UCSD-AML1 (cell line): ENCODE measurements around the gene PSMB9.
A peak's percentile ranks its signal among the peaks of the same experiment; 100 is the strongest.
"Not testable (repeated sequence)": the region's sequence is repeated elsewhere in the genome, so short reads cannot be mapped to it uniquely, and the experiment has no call there.

Source experiments
- DNase-seq: peaks from one replicate; lab custom pipeline; 2025; ENCODE audit not compliant: unreplicated experiment; lab: John Stamatoyannopoulos, UW

Gene PSMB9

DNA sequence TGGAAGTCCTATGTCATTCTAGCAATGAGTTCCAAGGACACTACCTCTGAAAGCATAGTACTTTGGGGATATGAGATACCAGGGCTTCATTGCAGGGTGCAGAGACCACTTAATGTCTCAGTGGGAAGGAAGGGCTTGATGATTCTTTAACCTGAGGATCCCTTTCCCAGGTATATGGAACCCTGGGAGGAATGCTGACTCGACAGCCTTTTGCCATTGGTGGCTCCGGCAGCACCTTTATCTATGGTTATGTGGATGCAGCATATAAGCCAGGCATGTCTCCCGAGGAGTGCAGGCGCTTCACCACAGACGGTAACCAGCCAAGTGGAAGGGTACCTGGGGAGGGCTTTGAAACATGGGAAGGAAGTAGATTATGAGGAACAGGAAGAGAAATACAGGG, 4.2 kb downstream of the PSMB9 start:
- DNase-seq: no peak

DNA sequence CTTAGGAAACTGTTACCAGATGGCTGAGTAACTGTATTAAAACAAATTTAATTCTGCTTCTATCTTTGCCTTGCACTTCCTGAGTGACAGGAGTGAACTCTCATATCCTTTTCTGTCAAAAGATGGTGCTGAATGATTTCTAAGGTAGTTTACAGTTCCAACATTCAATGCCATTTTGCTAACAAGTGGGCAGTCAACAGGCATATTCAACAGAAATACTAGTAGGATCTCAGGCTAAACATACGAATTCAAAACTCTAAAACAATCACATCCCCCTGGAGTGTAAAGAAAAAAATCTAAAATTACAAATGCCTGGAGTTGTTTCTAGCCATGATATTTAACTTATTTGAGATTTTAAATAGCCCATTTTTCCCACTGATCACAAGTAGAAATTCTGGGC, 6.7 kb downstream of the PSMB9 start:
- DNase-seq: no peak

DNA sequence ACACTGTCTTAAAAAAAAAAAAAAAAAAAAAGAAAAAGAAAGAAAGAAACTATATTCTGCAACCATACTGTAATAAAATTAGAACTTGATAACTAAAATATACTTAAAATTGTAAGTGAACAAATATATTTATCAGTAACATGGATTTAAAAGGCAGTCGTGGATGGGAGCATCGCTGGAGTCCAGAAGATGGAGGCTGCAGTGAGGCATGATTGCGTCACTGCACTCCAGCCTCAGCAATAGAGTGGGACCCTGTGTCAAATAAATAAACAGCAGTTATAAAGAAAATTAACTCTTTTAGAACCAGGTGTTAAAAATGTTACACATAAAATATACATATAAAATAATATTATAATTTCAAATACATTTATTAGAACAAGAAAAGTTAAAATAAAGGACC, 8.7 kb downstream of the PSMB9 start:
- no peak for DNase-seq

DNA sequence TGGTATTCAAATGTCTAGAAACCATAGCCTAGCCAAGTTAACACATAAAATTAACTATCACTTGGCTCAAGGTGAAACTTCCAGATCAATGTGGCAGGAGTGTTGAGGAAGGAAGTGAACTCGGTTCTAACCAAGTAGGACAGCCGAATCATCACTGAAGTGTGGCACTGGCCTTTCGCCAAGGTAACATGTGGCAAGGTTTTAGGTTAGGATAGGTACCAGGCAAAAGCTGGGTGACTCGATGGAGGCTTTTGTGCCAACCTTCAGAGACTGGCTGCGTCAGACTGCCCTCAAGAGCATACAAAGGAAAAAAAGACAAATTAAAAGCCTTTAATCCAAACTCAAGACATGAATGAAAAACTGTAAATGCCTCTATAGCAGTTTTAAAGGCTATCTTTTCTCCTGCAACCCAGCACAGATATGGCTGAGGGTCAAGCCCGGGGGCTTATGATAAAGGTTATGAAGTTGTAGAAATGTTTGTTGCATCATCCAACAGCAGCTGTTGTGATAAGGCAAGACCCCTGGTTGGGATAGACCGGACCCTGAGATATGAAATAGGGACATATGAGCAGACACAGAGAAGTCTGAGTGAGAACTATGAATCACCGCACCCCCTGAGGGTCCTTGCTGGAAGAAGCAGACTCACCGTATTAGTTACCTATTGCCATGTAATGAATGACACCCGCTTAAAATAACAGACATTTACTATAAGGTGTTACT, 11.9 kb downstream of the PSMB9 start:
- no peak for DNase-seq

DNA sequence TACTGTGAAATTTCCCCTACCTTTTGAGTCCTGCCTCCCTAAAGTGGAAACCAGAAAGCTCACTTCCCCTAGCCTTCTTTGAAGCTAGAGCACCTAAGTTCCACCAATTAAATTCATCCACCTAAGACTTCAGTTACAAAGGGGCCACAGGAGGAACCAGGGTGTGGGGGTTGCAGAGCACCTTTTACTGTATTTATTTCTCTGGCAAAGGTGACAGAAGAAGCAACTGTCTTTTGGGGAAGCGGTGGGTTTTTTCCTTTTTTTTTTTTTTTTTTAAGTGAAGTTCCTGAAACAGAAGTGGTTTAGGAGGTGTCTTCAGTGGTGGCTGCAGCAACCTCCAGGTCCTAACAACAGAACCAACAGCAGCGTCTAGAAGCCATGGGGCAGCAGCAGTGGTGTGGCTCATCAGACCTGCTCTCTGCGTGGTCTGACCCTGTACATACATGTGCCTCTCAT, 13.1 kb downstream of the PSMB9 start:
- DNase-seq: no peak

DNA sequence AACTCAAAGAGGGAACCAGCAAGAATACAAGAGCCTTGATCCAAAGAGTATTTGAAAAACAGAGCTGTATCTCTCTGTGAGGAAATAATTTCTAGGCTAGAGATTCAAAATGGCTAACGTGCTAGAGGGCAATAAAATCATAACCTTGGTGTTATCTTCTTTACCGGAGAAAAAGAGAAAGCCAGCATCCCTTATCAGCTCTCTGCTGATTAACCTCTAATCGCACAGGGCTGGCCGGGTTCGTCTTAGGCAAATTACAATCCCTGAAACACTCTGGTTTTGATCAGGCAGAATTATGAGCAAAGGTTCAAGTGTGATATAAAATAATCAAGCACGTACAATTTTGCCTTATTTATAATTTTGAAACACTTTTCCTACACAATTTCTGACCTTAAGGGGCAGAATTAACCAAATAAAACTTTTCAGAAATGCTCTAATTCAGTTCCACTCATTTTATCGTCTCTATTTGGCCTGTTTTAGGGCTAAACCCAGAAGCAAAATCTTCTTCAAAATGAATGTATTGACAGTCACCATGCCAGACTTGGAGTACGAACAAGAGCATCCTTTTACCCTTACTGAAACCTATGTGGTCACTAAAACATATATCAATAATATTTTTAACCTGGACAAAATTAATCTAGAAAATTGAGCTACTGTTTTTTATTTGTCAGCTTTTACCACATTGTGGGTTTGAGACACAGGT, 13.7 kb downstream of the PSMB9 start:
- DNase-seq: no peak

DNA sequence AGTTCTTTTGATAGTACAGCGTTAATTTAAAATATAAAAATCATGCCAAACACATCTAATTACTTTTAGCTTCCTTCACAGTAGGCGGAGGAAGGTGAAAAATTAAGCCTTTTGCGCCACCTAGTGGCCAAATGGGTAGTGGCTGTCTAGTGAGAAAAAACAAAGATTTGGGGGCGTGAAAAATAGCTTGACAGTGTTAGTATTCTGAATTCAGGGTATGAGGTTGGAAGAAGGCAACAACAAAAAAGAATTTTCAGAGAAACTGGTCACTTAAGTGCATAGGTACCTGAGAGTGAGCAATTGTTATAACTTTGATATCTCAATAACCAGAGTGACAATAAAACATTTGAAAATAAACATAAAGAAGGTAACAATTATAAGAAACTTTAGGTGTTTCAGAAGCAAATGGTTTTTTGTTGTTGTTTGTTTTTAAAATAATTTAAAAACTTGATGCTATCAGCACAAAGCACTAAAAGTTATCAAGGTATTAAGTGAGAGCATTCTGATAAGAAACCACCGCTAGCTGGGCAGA, 14.3 kb downstream of the PSMB9 start:
- DNase-seq: peak; percentile 67

DNA sequence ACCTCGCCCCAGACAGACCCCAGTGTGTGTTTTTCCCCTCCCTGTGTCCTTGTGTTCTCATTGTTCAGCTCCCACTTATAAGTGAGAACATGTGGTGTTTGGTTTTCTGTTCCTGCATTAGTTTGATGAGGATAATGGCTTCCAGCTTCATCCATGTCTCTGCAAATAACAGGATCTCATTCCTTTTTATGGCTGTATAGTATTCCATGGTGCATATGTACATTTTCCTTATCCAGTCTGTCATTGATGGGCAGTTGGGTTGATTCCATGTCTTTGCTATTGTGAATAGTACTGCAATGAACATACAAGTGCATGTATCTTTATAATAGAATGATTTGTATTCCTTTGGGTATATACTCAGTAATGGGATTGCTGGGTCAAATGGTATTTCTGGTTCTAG, 20.0 kb downstream of the PSMB9 start:
- not testable (repeated sequence) for DNase-seq

DNA sequence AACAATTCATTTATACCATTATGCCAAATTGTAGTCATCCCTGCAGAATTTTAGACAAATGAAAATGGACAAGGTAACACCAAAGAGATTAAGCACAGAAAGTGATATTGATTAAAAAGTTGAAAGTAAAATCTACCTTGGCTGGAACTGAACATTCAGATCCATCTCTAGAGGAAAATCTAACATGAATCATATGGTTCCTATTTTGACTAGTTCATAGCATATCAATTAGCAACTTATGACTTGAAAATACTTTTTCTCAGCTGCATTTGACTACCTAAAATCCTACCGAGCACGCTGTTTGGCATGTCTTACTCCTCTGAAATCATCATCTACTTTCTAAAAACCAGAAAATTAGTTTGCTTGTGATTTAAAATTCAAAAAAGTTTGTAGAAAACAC, 22.6 kb downstream of the PSMB9 start:
- DNase-seq: no peak

DNA sequence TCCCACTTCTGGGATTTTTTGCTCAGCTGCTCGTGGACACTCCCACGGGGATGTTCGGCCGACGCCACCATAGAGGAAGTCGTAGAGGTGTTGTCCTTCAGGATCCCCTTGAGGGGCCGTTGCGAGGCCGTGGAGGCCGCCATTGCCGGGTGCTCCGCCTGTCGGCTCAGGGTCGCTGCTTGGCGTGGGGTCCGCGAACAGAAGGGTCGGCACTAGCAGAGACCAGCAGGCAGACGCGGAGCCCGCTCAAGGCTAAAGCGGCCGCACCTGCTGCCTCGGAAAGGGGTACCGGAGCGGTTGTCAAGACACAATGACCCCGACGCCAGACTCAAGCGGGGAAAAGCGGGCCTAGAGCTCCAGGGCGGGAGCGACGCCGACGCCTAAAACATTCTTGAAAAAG, 25.7 kb downstream of the PSMB9 start:
- no peak for DNase-seq

DNA sequence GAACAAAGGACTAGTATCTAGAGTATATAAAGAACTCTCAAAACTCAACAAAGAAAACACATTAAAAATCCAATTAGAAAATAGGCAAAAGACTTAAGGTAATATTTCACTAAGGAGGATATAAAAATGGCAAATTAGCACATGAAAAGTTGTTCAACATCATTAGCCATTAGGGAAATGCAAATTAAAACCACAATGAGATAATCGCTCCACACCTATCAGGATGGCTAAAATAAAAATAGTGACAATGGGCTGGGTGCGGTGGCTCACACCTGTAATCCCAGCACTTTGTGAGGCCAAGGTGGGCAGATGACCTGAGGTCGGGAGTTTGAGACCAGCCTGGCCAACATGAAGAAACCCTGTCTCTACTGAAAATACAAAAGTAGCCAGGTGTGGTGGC, 27.0 kb downstream of the PSMB9 start:
- not testable (repeated sequence) for DNase-seq

DNA sequence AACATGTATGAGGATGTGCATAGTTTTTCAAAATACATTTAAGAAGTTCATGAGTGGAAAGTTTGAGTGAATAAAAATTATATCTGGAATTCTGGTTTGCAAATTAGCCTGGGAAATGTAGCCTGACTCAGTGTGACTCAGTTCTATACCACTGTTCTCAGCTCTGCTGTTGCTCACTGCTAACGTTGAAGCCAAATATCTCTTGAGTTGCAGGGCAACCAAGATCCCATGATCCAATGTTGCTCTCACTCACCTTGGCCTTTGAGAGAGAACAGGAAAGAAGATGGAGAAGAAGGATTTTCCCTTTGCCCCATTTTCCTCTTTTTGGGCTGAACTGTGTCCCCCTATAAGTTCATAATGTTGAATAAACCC, 28.9 kb downstream of the PSMB9 start:
- DNase-seq: no peak

DNA sequence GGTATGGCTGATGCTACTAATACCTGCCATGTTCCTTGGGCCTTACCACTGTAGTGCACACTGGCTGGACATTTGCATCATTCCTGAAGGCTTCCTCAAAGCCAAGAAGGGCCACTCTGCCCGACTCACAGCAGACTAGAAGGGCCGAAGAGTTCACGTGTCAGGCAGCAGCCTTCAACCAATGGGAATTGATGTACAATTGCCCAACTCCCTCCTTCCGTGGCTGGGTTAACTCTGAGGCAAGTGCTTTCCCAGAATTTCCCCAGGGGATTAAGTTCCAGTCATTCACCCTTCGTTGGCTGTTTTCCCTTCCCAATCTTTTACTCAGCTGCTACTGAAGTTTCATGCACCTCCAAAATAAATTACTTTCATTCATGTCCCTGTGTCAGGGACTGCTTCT, 29.8 kb downstream of the PSMB9 start:
- no peak for DNase-seq

DNA sequence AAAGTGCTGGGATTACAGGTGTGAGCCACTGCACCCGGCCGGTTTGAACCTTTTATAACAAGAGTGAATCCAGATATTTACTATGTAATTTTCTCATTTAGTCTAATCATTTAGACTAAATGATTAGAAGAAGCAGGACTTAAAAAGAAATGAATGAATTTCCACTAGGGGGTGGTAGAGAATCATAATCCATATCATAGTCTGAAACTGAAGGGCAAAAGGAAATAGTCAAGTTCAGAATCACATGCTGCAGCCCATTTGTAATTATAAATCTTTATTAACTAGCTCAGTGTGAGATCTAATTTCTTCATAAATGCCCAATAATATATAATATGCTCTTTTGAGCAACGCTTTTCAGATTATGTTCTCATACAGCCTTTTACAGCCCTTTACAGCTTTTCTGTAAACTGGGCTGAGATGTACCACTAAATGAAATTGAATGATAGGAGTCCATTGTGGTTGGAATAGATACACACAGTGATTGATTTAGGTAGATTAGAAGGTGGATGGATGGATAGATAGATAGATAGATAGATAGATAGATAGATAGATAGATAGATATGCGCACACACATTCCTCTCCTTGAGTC, 31.8 kb downstream of the PSMB9 start:
- DNase-seq: no peak

DNA sequence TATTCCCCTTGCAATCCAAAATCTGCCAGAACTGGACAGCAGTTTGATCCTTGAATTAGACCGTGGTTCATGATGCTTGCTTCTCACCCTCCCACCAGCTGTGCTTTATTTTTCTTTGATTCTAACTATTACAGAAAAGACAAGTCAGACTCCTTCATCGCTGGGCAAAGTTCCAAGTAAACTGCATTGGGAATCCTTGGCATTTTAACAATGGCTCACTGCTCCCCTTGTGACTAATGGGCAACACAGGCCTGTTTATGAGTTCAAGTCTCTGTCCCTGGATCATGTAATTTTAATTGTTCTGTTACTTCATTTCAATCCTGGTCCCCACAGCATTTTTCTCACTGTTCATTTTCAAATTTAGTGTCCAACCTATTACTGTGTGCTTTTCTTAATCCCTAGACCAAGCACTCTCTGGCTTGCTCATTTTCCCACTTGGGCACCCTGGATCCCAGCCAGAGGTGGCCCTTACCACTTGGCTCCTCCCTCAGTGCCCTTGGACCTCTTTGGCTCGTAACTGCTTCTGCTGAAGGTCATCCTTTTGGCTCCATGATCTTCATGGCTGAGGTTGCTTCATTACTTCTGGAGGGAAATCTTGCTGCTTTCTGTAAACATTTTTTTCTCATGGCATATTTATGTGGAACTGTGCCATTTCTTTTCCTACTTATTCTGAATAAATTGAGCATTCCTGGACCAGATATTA, 32.8 kb downstream of the PSMB9 start:
- no peak for DNase-seq

DNA sequence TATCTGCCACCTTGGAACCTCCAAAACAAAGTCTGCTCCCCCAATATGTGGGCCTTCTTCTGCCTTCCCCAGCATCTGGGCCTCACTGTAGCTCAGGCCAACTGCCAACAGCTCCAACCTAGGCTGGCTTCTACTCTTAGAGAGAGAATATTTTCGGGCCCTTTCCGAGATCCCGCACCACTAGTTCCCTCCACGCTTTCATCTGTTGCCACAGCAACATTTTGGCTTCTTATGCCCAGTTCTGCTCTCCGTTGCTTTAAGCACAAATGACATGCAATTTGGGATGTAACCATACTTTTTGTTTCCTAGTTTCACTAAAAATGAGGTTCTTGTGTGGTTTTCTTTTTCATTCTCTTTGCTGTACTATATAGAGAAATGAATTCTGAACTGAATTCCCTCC, 33.6 kb downstream of the PSMB9 start:
- DNase-seq: no peak

DNA sequence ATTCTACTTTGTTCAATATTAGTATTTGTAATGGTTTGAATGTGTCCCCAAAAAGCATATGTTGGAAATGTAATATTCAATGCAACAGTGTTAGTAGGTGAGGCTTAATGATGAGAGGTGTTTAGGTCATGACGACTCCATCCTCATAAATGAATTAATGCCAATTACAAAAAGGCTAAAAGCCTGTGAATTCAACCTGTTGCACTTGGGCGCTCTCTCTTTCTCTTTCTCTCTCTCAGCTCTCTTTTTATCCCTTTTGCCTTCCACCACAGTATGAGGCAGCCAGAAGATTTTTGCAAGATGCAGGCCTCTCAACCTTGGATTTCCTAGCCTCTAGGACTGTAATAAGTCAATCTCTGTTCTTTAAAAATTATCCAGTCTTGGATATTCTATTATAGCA, 34.6 kb downstream of the PSMB9 start:
- no peak for DNase-seq

DNA sequence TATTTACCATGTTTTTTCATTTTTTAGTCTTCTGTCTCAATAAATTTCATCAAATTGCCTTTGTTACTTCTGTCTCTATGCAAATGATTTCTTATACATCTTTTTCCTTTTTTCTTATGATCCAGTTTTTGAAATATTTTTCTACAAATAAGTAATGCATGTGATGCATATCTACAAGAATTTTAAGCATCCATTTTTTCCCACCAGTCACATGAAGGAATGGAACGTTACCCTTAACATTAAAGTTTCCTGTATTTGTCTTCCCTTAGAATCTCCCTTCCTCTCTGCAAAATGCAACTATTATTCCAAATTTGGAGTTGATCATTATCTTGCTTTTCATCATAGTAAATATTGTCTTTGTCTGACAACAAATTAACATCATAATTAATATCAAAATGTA, 35.5 kb downstream of the PSMB9 start:
- no peak for DNase-seq

DNA sequence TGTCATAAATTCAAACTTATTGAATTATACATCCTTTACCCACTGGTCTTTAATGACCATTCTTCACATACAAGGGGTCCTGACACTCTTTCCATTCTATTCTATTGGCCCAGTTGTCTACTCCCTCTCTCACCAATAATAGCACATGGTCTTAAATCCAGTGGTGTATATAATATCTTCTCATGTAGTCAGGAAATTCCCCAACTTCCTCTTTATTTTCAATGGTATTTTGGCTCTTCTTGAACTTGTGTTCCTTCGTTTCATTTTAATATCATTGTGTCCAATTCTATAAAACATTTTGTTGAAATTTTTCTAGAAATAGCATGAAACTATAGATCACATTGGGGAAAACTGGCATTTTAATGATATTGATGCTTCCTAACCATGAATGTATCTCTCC, 36.8 kb downstream of the PSMB9 start:
- no peak for DNase-seq

DNA sequence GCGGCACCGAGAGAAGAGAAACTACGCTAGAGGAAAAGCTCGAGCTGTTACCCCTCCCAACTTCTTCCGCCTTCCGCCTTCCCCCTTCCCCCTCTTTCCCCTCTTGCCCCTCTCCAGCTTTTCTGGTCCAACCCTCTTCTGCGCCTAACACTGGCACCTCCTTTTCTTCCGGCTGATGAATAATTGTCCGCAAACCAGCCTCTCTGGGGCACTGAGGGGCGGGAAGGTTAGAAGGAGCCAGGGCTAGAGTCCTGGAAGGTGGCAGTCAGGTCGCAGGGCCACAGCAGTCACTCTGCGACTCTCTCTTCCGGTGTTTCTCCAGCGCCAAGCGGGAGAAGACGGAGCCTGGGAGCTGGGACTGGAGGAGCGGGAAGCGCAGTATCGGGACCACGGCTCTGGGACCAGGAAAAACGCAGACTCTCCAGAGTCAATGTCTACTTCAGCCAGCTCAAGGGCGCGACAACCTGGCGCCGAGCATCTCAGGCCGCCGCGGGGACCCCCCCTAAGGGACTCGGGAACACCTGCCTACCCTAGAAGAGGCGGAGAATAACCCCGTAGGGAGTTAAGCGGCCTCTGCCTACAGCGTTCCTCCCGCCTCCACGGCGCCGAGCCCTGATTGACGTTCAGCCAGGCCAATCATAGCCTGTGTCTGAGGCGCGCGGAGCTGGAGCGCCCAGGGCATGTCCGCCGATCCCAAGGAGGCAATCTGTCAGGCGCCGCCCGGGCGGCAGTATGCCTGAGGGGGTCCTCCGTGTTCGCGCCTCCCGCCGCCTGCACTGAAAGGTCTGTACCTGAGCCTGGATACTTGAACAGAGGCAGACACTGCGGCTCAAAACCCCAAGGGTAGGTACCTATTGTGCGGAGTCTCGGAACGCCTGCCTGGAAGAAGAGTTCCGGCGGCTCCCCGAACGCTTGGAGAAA, 40.4 kb downstream of the PSMB9 start:
- DNase-seq: peak; percentile 92

DNA sequence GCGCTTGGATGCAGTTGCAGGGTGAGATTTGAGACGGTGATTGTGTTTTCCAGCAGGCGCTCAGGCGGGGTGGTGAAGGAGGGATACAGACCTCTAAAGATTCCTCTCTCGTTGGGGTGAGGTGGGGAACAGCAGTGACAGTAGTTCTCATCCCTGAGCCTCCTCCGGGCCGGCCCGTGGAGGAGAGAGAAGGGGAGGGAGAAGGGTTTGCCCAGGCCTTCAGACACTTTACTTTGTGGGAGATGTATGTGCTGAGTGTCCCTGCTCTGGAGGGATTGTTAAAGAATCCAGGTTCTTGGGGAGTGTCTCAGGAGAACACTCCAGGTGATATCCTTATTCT, 41.0 kb downstream of the PSMB9 start:
- DNase-seq: no peak
